Heart left ventricle (tissue), 16 donors: ENCODE results near the gene IQGAP2. TPM values are rescaled to one million over a fixed set of nuclear protein-coding genes. Genes with fewer than 3 reads are reported as not detected.

Source experiments
- ATAC-seq, 4 donors: fragments of 200-7000 bp; cut with Tn5 transposase; one replicate each; pipeline ENCODE4 v1.9.1; 2020 to 2022; ENCODE audit warnings: moderate library complexity in 4 of 4, mild to moderate bottlenecking in 3 of 4, moderate number of reproducible peaks in 1 of 4
- DNase-seq, 5 donors: peaks; one replicate each; pipeline ENCODE4 v3.0.0-alpha.2; 2020
- H3K27ac ChIP-seq, 12 donors: fragments of 200-600 bp; sonication (generic) in 4 of 12; one replicate each; pipeline versions ENCODE4 v1.5.0 to v1.8.0; 2016 to 2022; ENCODE audit warnings: mild to moderate bottlenecking in 2 of 12
- H3K27me3 ChIP-seq, 9 donors: fragments of 200-600 bp; sonication (generic) in 2 of 9; one replicate each; pipeline versions ENCODE4 v1.5.1 to v1.8.0; 2016 to 2022; ENCODE audit warnings: mild to moderate bottlenecking in 3 of 9
- H3K36me3 ChIP-seq, 9 donors: fragments of 200-600 bp; sonication (generic) in 2 of 9; one replicate each; pipeline versions ENCODE4 v1.5.0 to v1.8.0; 2018 to 2022; ENCODE audit warnings: mild to moderate bottlenecking in 2 of 9
- H3K4me1 ChIP-seq, 12 donors: fragments of 200-600 bp; sonication (generic) in 4 of 12; one replicate each; pipeline versions ENCODE4 v1.5.0 to v1.8.0; 2016 to 2022; ENCODE audit warnings: mild to moderate bottlenecking in 3 of 12
- H3K4me3 ChIP-seq, 12 donors: fragments of 200-600 bp; sonication (generic) in 4 of 12; one replicate each; pipeline versions ENCODE4 v1.5.0 to v1.8.0; 2017 to 2022; ENCODE audit warnings: mild to moderate bottlenecking in 9 of 12, moderate library complexity in 4 of 12
- H3K9me3 ChIP-seq, 12 donors: fragments of 200-600 bp; sonication (generic) in 4 of 12; one replicate each; pipeline versions ENCODE4 v1.5.0 to v1.8.0; 2016 to 2022; ENCODE audit warnings: mild to moderate bottlenecking in 1 of 12
- POLR2A ChIP-seq, 2 donors: fragments of 450-650 bp; IDR thresholded peaks; one replicate each; pipeline ENCODE4 v1.6.1; 2017; ENCODE audit warnings: antibody characterized with exemption in 2 of 2, mild to moderate bottlenecking in 2 of 2, moderate library complexity in 2 of 2
- WGBS, 4 donors: extraction: QIAGEN DNeasy Blood & Tissue Kit in 2 of 4; methylation state at CpG; one replicate each; pipeline versions ENCODE4 v1.1.5 to v1.1.7; 2013 to 2018; 5-methylcytosine and 5-hydroxymethylcytosine counted together
- intact Hi-C, 10 donors: fragments of 100-400 bp; cut with DNase I; formaldehyde crosslinking; loops; one replicate each; pipeline versions ENCODE4 v1.11.1 to v1.14.2; 2022
- polyA plus RNA-seq, 2 donors: library from polyadenylated mRNA; stranded (reverse); fragments of 200-250 nt; gene quantifications; one replicate each; pipeline ENCODE4 v1.2.3, GENCODE V29; 2013
- total RNA-seq, 9 donors: library from RNA; depleted of rRNA in 2 of 9; stranded (reverse); fragments of >200 nt in 2 of 9; fragmentation: NEBNext Ultra II Directional in 3 of 9; extraction: Animal tissue kit (Norgen Biotek cat#: 25700) in 3 of 9; gene quantifications; one replicate each; pipeline versions ENCODE4 v1.1.0 to v1.2.4, GENCODE V29; 2016 to 2023
- TF ChIP-seq, protein P1 (sequence below), 12 donors: fragments of 200-600 bp; sonication (generic) in 4 of 12; IDR thresholded peaks; one replicate each; pipeline versions ENCODE4 v1.5.0 to v1.8.0; 2018 to 2022; ENCODE audit warnings: antibody characterized with exemption in 12 of 12, mild to moderate bottlenecking in 5 of 12
- donor health status: ischemic (EF 13 %, LVEDD 7.1; RV severe dilation, severe dysfunction).
- donor health status: healthy with polysubstance abuse.
- donor health status: DM: no; HTN: yes; CAD: no.
- donor health status: DM: no; HTN: no; CAD: no.
- donor health status: ischemic (EF 25% LVEDD 6.9; RV normal size, moderate dysfunction).
- donor health status: ischemic (EF 25% LVEDD 5.7; RV mildly dilated, moderate dysfunction).
- donor health status: healthy.
- donor health status: DM: yes; HTN: yes; CAD: no.
- donor health status: ischemic (EF 35%, LVEDD 5.7; RV mildly dilated, moderate dysfunction).
- donor health status: nonischemic (EF 11% LVEDD 7.7; RV severe dilation, severe dysfunction).
- donor health status: DM: yes; HTN: yes; CAD: no.
- donor health status: PGD.
- donor health status: ischemic (EF 29% LVEDD 5.4; RV normal size, mild dysfunction).
- donor health status: nonischemic (EF 23%, LVEDD 6.1; RV moderate dilation, normal function).

The IQGAP2 gene
- total and polyA plus RNA-seq, 11 donors: 1.7 to 35.4 (median 6.1) TPM

DNA sequence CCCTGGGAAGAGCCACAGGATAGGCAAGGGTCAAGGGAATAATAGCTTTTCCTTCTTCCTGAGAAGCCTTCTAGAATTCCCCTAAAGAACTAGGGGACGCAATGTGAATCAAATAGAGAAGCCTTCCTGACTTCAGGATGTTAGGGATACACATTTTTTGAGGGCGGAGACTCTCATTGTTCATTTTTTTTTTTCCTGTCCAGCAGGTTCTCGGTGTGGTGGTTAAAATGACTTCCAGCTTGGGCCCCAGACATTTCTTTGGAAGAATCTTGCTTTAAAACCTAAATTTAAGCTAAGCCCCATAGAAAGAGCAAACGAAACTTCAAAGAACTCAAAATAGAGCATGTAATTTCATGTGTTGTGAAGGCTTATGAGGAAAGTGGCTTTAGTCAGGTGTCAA, 80.8 kb downstream of the IQGAP2 start:
- TF ChIP-seq POLR2A (IDR thresholded peaks at IDR 0.05): no peak
- TF ChIP-seq, protein P1, sequence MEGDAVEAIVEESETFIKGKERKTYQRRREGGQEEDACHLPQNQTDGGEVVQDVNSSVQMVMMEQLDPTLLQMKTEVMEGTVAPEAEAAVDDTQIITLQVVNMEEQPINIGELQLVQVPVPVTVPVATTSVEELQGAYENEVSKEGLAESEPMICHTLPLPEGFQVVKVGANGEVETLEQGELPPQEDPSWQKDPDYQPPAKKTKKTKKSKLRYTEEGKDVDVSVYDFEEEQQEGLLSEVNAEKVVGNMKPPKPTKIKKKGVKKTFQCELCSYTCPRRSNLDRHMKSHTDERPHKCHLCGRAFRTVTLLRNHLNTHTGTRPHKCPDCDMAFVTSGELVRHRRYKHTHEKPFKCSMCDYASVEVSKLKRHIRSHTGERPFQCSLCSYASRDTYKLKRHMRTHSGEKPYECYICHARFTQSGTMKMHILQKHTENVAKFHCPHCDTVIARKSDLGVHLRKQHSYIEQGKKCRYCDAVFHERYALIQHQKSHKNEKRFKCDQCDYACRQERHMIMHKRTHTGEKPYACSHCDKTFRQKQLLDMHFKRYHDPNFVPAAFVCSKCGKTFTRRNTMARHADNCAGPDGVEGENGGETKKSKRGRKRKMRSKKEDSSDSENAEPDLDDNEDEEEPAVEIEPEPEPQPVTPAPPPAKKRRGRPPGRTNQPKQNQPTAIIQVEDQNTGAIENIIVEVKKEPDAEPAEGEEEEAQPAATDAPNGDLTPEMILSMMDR (IDR thresholded peaks at IDR 0.05): no peak
- ATAC-seq (no peak), DNase-seq (no peak)
- intact Hi-C loops: no loop called here
- 72 to 75% (median 73%) methylated on average over 4 of the region's 4 CpGs for WGBS, 4 donors
- Histone ChIP-seq H3K4me3 (no peak overlapping the region), H3K27me3 (no peaks in the 10 kb centered on the region), H3K36me3 (no peaks in the 10 kb centered on the region), H3K9me3 (no peaks in the 10 kb centered on the region), H3K4me1 (peaks cover 0 to 14% (median 0%) of the 10 kb centered on the region in 12 donors), H3K27ac (no peak overlapping the region)

- DNase-seq (no peak), ATAC-seq (no peak)
- Histone ChIP-seq H3K9me3 (no peaks in the 10 kb centered on the region), H3K27ac (no peak overlapping the region), H3K36me3 (no peaks in the 10 kb centered on the region), H3K4me3 (no peak overlapping the region), H3K27me3 (no peaks in the 10 kb centered on the region), H3K4me1 (no peaks in the 10 kb centered on the region)
- no peak for TF ChIP-seq POLR2A (IDR thresholded peaks at IDR 0.05)
- TF ChIP-seq, protein P1 (IDR thresholded peaks at IDR 0.05): no peak
- intact Hi-C loops: no loop called here
Measured at GRCh38 chr5:76485511-76485910, 82.4 kb downstream of the IQGAP2 start.

- TF ChIP-seq POLR2A (IDR thresholded peaks at IDR 0.05): no peak
- H3K27ac ChIP-seq: no peak overlapping the region
- no peaks in the 10 kb centered on the region for H3K36me3 ChIP-seq
- peaks cover 0 to 4% (median 0%) of the 10 kb centered on the region in 9 donors for H3K27me3 ChIP-seq
- DNase-seq (no peak), ATAC-seq (no peak)
- H3K4me3 ChIP-seq: no peak overlapping the region
- intact Hi-C loops: no loop called here
- 91 to 97% (median 95%) methylated on average over 4 of the region's 4 CpGs for WGBS, 4 donors
- H3K4me1 ChIP-seq: no peaks in the 10 kb centered on the region
- no peaks in the 10 kb centered on the region for H3K9me3 ChIP-seq
Measured at GRCh38 chr5:76487386-76487785, 84.3 kb downstream of the IQGAP2 start.

DNA sequence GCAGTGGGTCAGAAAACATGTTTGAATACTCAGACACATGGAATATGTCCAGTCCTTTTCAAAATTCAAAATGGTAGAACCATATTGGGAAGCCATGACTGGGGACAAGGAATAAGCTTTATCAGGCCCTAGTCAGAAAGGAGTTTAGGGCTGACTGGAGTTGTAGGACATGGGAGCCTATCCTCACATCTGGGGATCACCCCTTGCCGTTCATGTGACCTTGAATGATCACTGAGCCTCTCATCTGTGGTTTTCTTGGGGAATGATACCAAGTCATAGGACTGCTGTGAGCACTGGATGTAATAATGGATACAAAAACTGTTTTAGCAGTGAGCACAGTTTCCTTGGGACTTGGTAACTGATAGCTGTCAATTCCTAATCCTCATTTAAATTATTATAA, 84.7 kb downstream of the IQGAP2 start:
- no peaks in the 10 kb centered on the region for H3K9me3 ChIP-seq
- H3K36me3 ChIP-seq: no peaks in the 10 kb centered on the region
- H3K4me1 ChIP-seq: no peaks in the 10 kb centered on the region
- no peak overlapping the region for H3K27ac ChIP-seq
- DNase-seq (no peak), ATAC-seq (no peak)
- no peak overlapping the region for H3K4me3 ChIP-seq
- H3K27me3 ChIP-seq: peaks cover 0 to 4% (median 0%) of the 10 kb centered on the region in 9 donors
- WGBS, 4 donors: 86 to 91% (median 86%) methylated on average over 1 of the region's 1 CpG
- TF ChIP-seq, protein P1 (IDR thresholded peaks at IDR 0.05): no peak
- TF ChIP-seq POLR2A (IDR thresholded peaks at IDR 0.05): no peak
- intact Hi-C loops: no loop called here

GRCh38 chr5:76488969-76489368, 85.9 kb downstream of the IQGAP2 start:
- ATAC-seq: no peak
- no peaks in the 10 kb centered on the region for H3K9me3 ChIP-seq
- peaks cover 0 to 6% (median 0%) of the 10 kb centered on the region in 9 donors for H3K27me3 ChIP-seq
- WGBS, 4 donors: 86 to 88% (median 88%) methylated on average over 6 of the region's 6 CpGs
- no peak overlapping the region for H3K4me3 ChIP-seq
- H3K4me1 ChIP-seq: no peaks in the 10 kb centered on the region
- intact Hi-C loops: no loop called here
- H3K27ac ChIP-seq: no peak overlapping the region
- no peak for DNase-seq
- no peak for TF ChIP-seq POLR2A (IDR thresholded peaks at IDR 0.05)
- TF ChIP-seq, protein P1 (IDR thresholded peaks at IDR 0.05): no peak
- H3K36me3 ChIP-seq: no peaks in the 10 kb centered on the region
